GM19468 (cell line): ENCODE measurements around the gene SYT6.

ENCODE experiments used
- ATAC-seq: cut with Tn5 transposase; IDR thresholded peaks from one replicate; pipeline ENCODE4 v1.9.1; 2021; ENCODE audit warnings: mild to moderate bottlenecking, moderate library complexity, moderate number of reproducible peaks; ENCODE audit not compliant: unreplicated experiment; ENCODE audit errors: extremely low read depth

Gene SYT6

DNA sequence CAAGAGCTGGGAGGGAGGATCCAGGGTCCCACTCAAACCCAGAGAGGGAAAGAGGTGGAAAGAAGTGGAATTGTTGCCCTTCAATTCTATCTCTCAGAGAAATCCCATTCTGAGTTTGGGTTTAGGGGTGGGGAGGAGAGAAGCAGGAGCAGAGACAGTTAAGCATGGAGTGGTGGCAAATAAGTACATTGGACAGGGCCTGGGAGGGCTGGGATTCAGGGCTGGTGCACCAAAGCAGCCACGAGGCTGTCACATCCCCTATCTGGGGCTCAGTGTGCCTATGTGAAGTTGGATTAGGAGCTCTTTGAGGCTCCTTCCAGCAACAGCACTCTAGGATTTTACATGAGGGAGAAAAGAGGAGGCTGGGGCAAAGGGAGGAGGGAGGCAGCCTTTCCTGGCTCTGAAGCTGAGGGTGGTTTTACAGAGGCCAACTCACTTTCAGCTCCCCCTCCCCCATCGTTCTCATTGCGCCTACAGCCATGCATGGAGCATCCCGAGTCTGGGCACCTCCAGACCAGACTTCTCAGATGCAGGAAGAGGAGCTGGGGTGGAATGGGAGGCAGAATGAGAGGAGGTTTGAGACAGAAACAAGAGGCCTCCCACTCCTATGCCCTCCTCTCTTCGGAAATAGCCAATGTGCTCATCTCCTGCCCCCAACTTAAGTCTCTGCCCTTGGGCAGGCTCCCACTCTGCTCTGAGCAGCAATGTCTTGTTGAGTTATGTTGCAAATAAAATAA is 3.0 kb upstream of the SYT6 start:
- ATAC-seq, result no peak

DNA sequence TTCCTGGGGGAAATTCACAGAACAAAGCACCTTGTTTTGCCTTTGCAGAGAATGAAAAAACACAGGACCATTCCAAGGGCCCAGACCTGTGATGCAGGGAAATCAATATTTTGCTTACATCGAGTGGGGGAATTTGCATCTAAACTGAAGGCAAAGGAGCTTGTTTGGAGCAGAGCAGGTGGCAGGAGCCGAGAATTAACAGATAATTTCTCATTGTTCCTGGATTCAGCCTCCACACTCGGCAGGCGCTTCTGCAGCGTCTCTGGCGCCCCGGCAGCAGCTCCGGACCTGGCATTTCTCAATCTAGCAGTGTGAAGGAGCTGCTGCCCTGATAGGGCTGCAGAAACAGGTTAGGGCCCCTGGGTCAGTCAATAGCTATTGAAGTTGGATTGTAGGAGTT is 2.0 kb upstream of the SYT6 start:
- no peak for ATAC-seq

DNA sequence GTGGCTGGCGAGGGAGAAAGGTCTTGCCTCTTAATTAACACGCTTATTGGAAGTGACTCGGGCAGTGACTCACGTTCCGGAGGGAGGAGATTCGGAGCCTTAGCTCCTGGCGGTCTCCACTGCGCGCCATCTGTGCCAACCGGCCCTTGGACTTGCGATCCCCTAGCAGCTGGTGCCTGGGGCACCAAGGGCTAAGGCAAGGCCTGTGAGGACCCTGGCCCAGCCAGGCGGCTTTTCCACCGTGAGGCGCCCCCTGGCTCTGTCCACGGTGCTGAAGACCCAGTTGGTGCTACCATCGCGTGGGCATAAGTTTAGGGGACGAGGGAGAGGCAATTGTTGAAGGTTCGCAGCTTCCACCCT is 1.3 kb upstream of the SYT6 start:
- no peak for ATAC-seq

DNA sequence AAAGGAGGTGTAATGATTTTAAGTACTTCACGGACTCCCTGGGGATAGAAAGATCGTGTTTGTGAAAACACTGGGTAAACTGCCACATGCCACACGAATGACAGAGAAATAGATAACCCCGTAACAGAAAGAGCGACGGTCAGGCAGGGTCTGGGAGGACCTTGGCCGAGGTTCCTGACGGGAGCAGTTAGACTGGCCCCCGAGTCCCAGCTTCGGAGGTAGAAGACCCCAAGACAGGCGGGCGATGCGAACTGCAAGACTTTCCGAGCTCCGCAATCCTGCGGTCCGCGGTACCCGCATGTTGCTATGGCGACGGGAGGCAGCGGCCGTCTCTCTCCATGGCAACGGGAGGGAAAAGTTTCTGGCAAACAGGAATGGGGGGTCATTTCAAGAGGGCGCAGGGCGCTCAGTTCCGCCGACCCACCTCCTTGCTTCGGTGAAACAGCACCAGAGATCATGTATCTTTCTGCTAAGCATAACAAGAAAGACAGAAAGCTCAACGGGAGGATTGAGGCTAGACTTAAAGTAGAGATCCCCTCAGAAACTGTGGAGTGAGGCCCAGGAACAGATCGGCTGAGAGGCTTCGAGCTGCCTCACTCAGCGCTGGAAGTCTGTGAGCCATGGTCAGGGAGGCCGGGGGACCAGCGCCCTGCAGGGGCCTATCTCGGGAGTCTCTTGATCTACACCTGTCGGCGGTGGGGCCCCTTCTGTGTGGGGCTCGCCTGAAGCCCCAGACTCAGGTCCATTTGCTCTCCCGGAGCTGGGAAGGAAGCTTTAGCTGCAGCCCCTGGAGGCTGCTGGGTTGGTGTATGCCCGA is 685 bp upstream of the SYT6 start:
- no peak for ATAC-seq

DNA sequence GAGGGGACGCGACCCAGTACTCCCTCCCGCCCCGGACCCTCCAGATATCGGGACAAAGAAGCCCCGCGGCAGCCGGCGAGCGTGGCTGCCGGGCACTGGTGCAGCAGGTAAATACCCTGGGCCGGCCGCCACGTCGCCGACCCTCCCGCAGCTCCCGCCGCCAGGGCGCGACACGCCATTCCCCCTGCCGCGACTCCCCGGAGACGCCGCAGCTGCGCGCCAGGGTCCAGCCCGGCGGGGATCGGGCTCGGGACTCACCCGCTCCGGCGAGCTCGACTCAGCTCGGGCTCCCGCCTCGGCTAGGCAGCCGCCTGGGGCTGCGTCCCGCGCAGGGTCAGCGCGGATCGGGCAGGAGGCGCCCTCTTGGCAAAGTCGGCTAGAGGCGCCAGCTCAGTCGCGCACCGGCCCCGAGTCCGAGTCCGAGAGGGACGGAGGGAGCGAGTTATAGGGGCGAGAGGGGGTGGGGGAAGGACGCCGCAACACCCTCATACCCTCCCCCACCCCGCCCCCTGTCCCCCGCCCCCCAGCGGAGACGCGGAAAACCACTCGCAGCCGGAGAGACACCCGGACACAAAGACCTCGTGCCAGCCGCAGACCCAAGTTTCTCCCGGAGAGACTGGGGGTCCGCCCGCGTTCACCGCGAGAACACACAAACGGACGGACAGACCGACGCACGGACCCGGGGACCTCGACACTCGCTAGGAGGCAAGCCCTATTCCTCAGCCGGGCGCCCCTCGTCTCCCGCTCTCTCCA is 985 bp downstream of the SYT6 start:
- no peak for ATAC-seq

DNA sequence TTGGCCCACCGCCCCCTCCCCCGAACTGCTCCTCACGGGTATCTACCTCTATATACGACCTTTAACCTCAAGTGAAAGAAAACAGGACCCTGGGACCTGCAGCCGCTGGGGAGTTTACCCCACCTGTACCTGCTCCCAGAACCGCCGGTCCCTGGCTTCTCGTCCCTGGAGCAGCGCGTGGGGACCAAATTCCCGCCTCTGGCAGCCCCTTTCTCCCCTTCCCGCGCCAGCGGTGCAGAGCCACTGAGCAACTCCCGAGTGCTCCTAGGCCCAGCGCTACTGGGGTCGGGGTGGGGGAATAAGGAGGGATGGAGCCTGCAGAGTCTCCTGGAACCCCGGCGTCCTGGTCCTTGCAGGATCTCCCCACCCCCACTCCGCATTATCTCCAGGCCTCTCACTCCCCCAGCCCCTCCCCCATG is 1.6 kb downstream of the SYT6 start:
- no peak for ATAC-seq

DNA sequence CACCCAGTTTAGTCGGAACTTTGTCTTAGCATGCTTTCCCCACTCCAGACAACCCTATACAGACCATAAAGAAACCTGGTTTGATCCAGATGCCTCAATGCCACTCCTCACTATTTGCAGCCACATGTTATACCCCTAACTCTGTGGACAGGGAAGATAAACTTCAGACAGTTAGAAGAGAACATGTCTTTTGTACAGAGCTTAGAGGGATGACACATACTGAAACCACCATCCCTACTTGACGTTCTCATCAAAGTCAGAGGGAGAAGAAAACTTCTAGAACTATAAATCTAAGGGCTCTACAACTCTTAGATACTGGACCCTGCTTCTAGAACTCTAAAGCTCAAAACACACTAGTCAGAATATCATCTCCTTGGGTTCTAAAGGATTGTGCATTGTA is 3.7 kb downstream of the SYT6 start:
- no peak for ATAC-seq

DNA sequence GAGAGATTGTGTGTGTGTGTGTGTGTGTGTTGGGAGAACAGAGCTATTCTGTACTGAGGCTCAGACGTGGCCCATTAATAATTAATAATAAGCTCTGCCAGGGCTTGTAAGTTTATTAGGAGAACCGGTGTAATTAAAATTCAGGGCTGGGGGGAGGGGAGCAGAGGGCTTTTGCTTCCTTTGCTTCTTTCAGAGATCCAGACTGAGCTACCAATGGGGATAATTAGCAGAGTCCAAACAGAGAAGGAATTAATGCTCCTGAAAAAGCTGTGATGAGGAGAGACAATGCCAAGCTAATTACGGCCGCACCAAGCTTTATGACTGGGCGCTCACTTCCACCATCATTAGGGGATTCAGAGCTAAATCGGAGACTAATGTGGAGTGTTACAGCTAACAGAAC is 4.5 kb downstream of the SYT6 start:
- ATAC-seq, result no peak

DNA sequence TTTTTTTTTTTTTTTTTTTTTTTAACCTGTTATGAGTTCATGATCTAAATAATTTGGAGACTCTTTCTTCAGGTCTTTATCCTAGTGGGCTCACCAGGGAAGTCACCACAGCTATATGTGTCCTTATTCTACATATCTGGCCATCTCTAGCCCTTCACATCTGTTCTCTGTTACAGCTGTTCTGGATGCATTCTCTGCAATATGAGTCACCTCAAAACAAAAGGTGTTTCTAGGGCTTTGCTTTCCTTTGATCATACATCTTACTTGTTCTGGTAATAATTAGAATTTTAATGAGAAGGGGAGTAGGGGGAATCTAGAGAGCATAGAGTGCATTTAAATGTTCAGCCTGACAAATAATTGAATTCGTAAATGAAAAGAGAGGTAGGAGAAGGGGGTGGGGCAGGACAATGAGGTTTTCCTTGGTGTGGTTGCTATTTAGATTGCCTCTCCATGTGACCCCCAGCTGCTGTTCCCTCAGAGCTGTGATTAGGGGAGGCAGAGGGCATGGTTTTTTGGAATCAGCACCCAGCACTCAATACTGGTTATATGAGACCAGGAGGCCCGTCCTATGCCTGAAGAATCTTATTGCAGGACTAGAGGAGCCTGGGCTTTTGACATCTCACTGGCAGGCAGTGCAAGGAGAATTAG is 8.0 kb downstream of the SYT6 start:
- no peak for ATAC-seq

DNA sequence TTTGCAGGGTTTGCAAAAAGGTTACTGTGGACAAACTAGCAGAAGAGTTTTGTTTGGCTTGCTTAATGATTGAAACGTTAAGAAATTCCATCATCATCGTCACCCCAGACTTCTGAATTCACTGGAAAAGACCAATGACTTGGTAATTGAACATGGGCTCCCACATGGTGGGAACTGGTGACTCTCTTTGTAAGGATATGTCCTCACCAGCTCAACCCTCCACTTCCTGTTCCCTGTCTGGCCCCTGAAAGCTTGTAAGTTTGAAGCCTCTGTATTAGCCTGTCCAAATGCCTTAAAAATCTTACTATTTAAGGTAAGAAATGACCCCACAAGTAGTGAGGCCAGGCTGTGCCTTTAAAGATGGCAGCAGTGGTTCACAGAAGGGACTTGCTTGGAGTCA is 9.7 kb downstream of the SYT6 start:
- ATAC-seq, result no peak

DNA sequence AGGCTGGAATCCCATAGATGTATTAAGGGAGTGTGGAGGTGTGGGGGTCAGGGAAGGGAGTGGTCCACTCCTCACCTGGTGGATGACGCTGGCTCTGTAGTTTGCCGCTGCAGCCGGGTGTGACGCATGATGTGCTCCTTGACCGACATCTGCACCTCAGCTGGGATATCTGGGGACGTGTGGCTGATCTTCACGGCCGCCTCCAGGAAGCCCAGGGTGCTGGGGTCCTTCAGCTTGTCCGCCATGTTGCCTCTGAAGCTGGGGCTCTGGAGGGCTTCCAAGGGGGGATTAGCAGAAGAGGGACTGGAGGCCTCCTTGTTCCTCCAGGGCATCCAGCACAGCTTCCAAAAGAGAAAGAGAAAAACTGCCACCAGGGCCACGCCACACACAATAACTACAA is 14.1 kb downstream of the SYT6 start:
- no peak for ATAC-seq

DNA sequence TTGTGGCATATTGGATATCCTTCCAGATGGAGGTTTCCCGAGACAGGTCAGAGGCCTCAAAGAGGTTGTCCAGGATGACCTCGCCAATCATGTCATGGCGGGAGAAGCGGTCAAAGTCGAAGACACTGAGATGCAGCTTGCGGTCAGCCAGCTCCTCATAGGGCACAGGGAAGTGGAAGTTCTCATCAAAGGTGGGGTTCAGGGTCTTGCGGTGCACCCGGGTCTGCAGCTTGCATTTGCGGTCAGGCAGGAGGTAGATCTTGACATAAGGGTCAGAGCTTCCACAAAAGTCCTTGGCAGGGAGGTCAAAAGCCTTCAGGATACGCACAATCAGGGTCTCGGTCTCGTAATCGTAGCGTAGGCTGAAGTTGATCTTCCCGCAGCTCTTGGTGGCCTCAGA is 16.2 kb downstream of the SYT6 start:
- no peak for ATAC-seq

DNA sequence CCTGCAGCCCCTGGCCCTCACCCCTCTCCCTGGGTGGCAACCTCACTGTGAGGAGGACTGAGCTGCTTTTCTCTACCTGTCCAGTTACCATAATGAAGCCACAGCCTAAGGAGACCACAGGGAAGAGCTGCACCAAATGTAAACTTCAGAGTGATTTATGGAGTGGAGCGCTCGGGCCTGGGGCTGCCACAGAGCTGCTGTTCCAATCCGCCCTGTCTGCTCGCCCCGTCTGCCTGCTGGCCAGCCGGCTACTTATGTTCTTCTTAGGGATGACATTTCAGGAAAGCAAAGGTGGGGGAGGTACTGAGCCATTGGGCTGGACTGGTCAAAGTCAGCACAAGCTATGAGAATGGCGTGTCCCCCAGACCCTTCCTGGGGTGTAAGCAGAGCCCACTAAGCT is 17.9 kb downstream of the SYT6 start:
- no peak for ATAC-seq

DNA sequence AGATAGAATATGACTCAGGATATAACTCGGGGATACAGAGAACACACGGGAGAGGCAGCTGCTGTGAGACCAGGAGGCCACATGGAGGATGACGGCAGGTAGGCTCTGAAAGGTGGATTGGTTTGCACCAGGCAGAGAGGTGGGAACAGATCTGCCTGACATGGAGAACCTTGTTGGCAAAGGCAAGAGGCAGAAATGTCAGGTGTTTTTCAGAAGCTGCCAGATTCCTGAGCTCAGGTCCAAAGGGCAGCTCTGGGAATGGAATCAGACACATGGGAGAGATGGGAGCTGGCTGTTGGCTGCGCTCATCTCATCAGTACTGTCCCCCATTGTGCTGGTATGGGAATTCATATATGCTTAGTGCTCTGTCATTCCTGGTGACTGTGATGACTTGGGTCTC is 19.2 kb downstream of the SYT6 start:
- no peak for ATAC-seq

DNA sequence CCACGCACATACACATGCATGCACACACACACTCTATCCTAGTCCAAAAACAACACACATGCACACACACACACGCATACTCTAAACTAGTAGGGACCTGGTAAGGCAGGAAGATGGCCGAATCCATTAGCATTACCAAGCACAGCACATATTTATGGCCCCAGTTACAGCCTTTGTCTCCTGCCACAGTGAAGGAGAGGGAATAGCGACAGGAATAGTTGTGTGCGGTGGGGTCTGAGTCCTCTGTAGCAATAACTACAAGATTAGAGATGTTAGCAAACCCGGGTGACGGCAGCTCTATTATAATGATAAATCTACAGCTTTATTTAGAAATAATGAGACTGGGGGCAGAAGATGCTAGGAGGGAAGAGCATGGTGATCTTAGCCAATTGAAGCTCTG is 20.5 kb downstream of the SYT6 start:
- ATAC-seq, result no peak

DNA sequence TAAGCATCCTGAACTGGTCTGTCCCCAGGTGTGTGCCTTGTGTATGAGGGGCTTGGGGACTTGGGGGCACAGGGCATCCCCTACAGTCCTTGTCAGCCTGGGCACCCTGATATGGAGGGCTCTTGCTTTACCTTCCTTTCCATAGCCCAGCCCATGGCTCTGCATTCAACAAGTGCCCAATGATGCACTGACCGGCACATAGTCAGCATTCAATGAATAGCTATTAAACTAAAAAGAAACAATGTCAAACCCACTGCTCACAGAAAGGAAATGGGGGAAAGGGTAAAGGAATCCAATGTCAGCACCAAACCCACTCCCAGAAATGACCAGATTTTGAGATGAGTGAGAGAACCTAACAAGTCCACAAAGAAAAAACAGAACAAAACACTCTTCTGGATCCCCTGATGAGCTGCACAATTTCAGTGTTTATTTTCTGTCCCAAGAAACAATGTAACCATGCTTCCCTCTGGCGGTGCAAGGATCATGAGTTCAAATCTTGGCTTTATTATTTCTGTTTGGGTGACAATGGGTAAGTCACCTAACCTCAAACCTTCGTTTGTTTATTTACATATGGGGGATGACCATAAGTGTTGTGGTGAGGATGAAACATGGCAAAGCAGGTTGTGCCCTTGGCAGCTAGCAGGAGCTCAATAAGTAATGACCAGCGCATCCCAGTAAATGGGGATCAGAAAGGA is 22.0 kb downstream of the SYT6 start:
- ATAC-seq, result no peak

DNA sequence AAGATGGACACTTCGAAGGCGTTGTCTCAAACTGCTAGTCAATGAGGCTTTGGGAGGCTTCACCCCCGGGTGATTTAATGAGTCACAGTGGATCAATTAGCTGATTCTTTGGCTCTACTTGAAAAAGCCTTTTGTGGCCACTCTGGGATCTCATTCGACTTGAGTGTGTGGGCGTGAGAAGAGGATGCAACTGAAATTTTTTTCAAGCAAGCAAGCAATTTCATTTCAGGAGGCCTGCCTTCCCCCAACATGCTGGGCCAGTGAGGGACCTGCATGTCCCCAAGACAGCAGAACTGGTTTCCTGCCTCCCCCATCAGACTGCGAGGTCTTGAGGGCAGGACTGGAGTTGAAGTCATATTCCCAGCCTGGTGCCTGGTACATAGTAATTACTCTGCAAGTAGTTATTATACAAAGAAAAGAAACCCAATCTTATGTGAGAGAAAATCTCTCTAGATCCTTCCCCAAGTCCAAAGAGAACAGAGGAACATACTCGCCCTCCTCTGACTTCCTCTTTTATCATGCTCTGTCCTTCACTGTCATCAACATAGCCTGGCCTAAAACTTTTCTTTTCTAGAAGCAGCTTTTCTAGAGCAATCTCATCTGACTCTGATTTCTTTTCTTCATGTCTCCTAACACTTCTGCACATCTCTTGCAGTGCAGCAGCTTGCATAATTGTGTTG is 22.7 kb downstream of the SYT6 start:
- ATAC-seq, result no peak

DNA sequence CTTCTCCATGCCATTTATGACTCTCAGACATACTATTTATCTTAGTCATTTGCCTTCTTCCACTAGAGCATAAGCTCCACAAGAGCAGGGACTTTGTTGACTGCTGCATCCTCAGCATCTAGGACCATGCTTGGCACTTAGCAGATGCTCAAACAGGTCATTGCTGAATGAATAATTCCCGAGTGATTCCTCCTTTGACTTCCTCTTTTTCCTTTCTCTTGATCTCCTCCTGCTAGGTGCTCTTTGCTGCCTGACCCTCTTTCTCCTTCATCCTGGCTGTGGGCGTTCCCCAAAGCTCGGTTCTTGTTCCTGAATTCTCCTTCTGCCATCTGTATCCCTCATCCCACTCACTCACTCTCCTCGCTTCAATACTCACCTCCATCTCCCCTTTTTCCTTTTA is 23.5 kb downstream of the SYT6 start:
- ATAC-seq, result no peak

DNA sequence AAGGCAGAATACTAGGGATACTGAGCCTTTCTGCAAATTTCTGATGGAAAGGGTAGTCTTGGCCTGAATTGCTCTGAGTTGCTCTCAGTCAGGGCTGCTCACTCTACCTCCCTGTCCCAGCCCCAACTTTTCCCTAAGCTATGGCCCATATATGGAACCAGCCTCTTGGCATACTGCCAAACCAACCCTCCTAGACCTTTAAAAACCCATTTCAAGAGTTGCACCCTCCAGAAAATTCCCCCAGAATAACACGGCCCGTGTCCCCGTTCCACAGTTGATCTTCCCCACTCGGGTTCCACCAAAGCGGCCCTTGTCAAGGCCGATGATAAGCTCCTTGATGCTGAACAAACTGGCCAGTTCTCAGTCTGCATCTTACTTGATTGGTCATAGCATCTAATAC is 25.4 kb downstream of the SYT6 start:
- no peak for ATAC-seq
